Measurements from ENCODE around the gene NEK1. TPM values are rescaled to one million over a fixed set of nuclear protein-coding genes. Genes with fewer than 3 reads are reported as not detected.

The NEK1 gene
- total RNA-seq, 1 experiment from 2014 or later, result 8.2 TPM

Other genes with a start within 250 kb of the NEK1 start
- gene CLCN3, start 8.0 kb upstream of the NEK1 start, total RNA-seq (2014; rRNA removed; shearing (Covaris generic)), result 24.9 and 27.1 TPM in 2 replicates
- 32.0 and 36.5 TPM in 2 replicates for gene HPF1, start 145.4 kb upstream of the NEK1 start, total RNA-seq (2014; rRNA removed; shearing (Covaris generic))